Left renal cortex interstitium (tissue), 4 donors: ENCODE results near the gene CD63. TPM values are rescaled to one million over a fixed set of nuclear protein-coding genes. Genes with fewer than 3 reads are reported as not detected.

ENCODE experiments used
- polyA plus RNA-seq, 4 donors: library from polyadenylated mRNA; unstranded; fragments of 120-200 nt; gene quantifications; one replicate each; pipeline ENCODE4 v1.2.1, GENCODE V29; 2013; ENCODE audit not compliant: insufficient read length in 4 of 4

Gene CD63
- polyA plus RNA-seq, 4 donors: 607 to 729 (median 660) TPM

Other genes starting within 250 kb of the CD63 start
- gene OR6C68, start 236.6 kb downstream of the CD63 start, polyA plus RNA-seq: not detected
- under 1 TPM in 1 of 4 donors, not detected in 3; 0.03 TPM for gene OR6C4, start 179.4 kb downstream of the CD63 start, polyA plus RNA-seq
- gene OR2AP1, start 156.5 kb downstream of the CD63 start, polyA plus RNA-seq: not detected
- gene OR10P1, start 92.1 kb downstream of the CD63 start, polyA plus RNA-seq: not detected
- gene ITGA7, start 21.1 kb downstream of the CD63 start, polyA plus RNA-seq: 10 to 100 TPM; 20.1 to 54.8 (median 33.9) TPM
- 100 to 1,000 TPM; 115 to 162 (median 121) TPM for gene BLOC1S1, start 13.0 kb downstream of the CD63 start, polyA plus RNA-seq
- gene RDH5, start 8.6 kb downstream of the CD63 start, polyA plus RNA-seq: 10 to 100 TPM; 18.7 to 39.4 (median 30.1) TPM
- gene GDF11, start 14.1 kb upstream of the CD63 start, polyA plus RNA-seq: 10 to 100 TPM; 18.2 to 29.2 (median 23.1) TPM
- 100 to 1,000 TPM in 3 of 4 donors, 10 to 100 TPM in 1; 98.8 to 156 (median 114) TPM for gene SARNP, start 88.7 kb upstream of the CD63 start, polyA plus RNA-seq
- gene ORMDL2, start 89.0 kb upstream of the CD63 start, polyA plus RNA-seq: 10 to 100 TPM; 27.9 to 37.4 (median 31.0) TPM
- 10 to 100 TPM; 40.0 to 51.0 (median 45.3) TPM for gene DNAJC14, start 100.6 kb upstream of the CD63 start, polyA plus RNA-seq
- gene MMP19, start 113.9 kb upstream of the CD63 start, polyA plus RNA-seq: 1 to 10 TPM in 2 of 4 donors, under 1 TPM in 2; 0.69 to 1.2 (median 1.0) TPM
- 10 to 100 TPM; 34.9 to 41.9 (median 36.4) TPM for gene PYM1, start 198.9 kb upstream of the CD63 start, polyA plus RNA-seq
- gene DGKA, start 202.2 kb upstream of the CD63 start, polyA plus RNA-seq: 10 to 100 TPM; 15.8 to 26.4 (median 21.8) TPM
- 1 to 10 TPM; 3.3 to 4.6 (median 4.2) TPM for gene PMEL, start 237.0 kb upstream of the CD63 start, polyA plus RNA-seq
- gene CDK2, start 237.8 kb upstream of the CD63 start, polyA plus RNA-seq: 10 to 100 TPM; 52.0 to 75.1 (median 67.0) TPM
- 100 to 1,000 TPM; 155 to 162 (median 160) TPM for gene RAB5B, start 245.1 kb upstream of the CD63 start, polyA plus RNA-seq